Activated CD8-positive, alpha-beta memory T cell treated with anti-CD3 and anti-CD28 coated beads for 48 hours (primary cell): ENCODE results near the gene DTX1.
A peak's percentile ranks its signal among the peaks of the same experiment; 100 is the strongest.

Experiments used
- DNase-seq, 3 experiments: peaks; one replicate each; pipeline ENCODE4 v3.0.0-alpha.2; 2020; ENCODE audit warnings: low read depth in 2 of 3, low spot score in 2 of 3

DTX1 gene

GRCh38 chr12:113056631-113057488 lies at the start of gene DTX1:
Gene DTX1 (plus strand): TSS chr12:113056730. CDS start chr12:113058193, 1,463 bp downstream.
- no peak for DNase-seq

- DNase-seq: no peak
Measured at GRCh38 chr12:113007166-113007565, 49.4 kb upstream of the DTX1 start.

DNA sequence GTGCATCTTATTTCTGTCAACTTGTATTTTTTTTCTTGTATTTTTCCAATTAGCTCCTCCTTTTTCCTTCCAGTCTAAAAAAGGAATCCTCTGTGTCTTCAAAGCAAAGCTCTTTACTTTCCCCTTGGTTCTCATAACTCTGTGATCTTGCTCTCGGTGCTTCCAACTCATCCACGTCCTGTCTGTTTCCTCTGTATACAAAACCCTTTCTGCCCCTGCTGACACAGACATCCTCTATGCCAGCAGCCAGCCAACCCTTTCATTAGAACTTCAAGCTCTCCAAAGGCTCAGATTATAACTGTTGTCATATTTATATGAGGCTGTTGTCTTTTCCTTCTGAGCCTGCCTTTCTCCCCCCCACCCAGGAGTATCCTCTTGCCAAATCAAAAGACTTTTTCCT lies 45.8 kb upstream of the DTX1 start:
- DNase-seq: no peak

DNA sequence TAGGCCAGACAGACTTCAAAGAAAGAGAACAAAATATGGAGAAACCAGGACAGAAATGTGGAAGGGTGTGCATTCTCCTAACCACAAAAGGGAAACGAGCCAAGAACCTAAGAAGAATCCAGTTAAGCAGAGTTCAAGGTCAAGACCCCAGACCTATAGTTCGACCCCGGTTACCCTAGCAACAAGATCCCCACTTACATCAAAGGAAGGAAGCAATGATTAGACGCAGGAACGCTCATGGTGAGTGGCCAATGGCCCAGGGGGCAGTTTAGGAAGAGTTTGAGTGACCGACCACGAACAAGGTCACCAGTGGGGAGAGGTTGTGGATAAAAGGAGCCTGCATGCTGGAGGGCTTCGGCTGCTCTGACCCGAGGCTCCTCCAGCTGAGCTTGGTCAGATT lies 42.0 kb upstream of the DTX1 start:
- no peak for DNase-seq

GRCh38 chr12:113016796-113017195 lies 39.7 kb upstream of the DTX1 start:
- DNase-seq: no peak

- no peak for DNase-seq
Measured at GRCh38 chr12:113019025-113019424, 37.5 kb upstream of the DTX1 start.

- DNase-seq: no peak
Measured at GRCh38 chr12:113021500-113021899, 35.0 kb upstream of the DTX1 start.

DNA sequence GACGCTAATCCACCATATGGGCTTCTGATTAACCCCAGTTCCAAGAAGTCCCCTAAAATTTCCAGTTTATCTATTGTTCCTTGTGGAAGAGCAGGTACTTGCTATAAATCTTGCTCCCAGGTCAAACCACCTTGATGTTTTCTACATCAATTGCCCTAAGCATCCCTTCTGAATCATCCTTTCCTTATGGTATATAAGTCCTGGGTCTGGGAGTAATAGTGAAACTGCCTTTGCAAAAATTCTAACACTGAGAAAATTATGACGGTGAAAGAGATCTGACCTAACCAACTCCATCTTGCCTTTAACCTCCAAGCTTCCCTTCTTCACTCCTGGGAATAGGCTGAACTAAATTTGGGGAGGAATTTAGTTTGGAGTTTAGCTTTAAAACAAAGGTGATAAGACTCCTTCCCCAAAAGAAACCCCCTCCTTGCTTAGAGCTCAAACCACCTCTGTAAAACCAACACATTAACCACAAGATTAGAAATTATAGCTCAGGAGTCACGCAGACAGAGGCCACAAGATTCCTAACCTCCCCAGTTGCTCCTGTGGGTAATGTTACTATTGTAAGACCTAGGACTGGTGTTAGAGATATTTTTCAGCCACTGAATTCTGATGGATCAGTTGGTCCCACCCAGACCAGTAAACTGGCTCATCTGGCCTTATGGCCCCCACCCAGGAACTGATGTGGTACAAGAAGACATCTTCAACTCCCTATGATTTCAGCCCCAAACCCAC lies 33.8 kb upstream of the DTX1 start:
- DNase-seq: no peak

GRCh38 chr12:113027726-113028125 lies 28.8 kb upstream of the DTX1 start:
- DNase-seq: no peak

DNA sequence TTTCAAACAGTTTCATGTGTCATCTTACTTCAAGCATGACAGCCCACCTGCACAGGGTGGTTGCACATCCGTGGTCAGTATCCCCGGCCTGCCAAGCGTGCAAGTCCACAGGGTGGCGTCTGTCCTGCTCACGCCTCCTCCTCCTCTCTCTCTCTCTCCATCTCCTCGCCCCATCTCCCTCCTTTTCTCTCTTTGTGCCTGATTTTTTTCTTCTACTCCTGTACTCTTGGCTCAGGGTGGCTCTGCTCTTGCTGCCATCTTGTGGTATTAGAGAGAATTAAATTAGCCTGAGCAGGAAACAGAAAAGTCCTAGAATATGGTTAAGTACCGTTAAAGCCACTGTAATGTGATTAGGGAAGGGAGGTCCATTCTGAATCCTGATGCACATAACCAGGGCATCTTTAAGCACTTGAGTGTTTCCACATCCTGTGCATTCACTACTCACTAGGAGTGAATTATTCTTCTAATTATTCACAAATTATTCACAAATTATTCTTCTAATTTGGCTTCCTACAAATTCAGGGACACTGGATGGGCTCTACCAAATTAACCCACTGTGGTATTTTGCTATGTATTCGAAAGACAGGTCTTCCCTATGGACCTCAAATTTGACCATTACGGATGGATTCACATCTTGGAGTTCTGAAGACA lies 25.5 kb upstream of the DTX1 start:
- no peak for DNase-seq

GRCh38 chr12:113039911-113040445 lies 16.6 kb upstream of the DTX1 start:
- DNase-seq: no peak

- no peak for DNase-seq
Measured at GRCh38 chr12:113040722-113041171, 15.8 kb upstream of the DTX1 start.

DNA sequence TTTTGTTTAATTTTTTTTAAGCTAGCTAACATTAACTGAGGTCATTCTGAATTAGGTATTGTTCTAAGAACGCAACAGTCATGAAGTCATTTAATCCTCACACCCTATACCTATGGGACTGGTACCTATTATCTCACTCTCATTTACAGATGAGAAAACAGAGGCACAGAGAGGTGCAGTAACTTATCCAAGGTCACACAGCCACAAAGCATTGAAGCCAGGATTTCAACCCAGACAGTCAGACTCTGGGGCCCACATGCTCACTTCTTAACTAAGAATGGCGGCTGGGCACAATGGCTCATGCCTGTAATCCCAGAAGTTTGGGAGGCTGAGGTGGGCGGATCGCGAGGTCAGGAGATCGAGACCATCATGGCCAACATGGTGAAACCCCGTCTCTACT lies 15.0 kb upstream of the DTX1 start:
- DNase-seq: no peak

GRCh38 chr12:113043240-113043639 lies 13.3 kb upstream of the DTX1 start:
- no peak for DNase-seq

GRCh38 chr12:113044516-113044915 lies 12.0 kb upstream of the DTX1 start:
- no peak for DNase-seq

DNA sequence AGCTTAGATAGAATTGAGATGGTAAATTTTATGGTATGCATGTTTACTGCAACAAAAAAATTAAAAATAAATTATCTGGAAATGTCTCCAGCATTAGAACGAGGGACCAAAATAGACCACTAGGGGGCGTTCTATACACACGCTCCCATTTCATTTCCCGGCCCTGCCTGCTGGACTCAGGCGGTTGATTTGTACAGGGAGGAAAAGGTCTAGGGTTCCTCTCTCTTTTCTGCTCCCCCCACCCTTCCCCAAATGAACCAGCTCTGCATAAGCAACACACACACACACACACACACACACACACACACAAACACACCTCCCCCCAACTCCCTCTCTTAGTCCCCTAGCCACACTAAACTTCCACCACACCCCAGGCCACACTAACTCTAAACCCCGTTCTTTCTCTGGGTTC lies 7.8 kb upstream of the DTX1 start:
- DNase-seq: peak in 1 of 3 experiments; percentile 35

DNA sequence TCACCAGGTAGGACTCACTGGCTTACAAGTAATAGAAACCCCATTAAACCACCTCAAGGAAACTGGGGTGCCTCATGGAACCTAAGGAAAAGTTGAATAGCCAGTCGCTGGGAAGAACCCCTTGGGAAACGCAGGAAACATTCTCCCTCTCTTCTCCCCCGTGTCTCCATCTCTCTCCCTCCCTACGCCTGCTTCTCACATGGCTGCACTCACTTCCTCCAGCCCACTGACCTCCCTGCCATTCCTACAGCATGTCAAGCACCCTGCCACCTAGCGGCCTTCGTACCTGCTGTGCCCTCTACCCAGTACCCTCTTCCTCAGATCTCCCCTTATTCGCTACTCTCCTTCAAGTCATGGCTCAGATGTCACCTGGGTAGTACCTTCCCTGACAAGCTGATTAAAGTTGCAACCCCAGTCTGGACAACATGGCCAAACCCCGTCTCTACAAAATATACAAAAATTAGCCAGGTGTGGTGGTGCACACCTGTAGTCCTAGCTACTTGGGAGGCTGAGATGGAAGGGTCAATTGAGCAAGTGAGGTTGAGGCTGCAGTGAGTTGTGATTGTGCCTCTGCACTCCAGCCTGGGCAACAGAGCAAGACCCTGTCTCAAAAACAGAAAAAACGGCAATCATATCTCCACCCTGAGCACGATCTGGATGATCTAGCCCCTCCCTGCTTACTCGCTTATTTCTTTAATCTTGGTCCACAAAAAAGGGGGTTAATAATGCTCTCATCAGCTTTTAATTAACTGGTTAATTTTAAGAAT lies 6.4 kb upstream of the DTX1 start:
- no peak for DNase-seq

GRCh38 chr12:113050795-113051194 lies 5.7 kb upstream of the DTX1 start:
- DNase-seq: no peak

GRCh38 chr12:113051759-113052158 lies 4.8 kb upstream of the DTX1 start:
- no peak for DNase-seq

DNA sequence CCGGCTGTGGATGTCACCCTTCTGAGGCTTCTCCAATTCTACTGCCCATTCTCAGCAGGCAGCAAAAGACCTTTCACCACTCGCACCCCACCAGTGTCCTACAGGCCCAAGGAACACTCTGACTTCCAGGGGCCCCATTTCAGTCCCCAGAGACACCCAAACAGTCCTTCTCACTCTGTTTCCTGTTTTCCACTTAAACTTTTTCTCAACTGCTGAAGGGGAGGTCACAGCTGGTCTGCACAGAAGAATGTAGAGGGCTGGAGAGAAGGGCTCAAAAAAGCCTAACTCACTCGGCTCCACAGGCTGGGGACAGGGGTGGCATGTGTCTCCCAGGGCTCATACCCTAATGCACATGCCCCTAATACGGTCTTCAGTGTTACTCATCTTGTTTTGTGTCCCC lies 4.2 kb upstream of the DTX1 start:
- DNase-seq: no peak

- DNase-seq: no peak
Measured at GRCh38 chr12:113054948-113055486, 1.5 kb upstream of the DTX1 start.
